HG02852 (cell line): ENCODE data around the gene NKD2.
"Not testable (repeated sequence)": the region's sequence is repeated elsewhere in the genome, so short reads cannot be mapped to it uniquely, and the experiment has no call there.

ENCODE experiments used
- ATAC-seq: cut with Tn5 transposase; IDR thresholded peaks from one replicate; pipeline ENCODE4 v1.9.1; 2021; ENCODE audit warnings: mild to moderate bottlenecking, moderate library complexity; ENCODE audit not compliant: unreplicated experiment

The NKD2 gene

DNA sequence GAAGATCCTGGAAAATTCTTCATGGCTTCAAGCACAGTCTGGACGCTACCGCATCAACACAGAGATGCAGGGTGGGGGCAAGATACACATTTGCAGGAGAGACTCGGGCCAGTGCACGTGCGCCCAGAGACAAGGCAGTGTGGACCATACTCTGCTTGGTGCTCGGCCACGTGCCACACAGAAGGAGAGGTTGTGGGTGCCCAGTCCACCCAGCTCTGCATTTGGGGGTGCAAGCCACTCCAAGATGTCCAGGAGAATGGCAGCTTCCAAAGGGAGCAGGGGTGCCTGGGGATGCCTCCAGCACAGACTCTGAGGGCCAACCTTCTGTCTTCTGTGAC is 4.3 kb downstream of the NKD2 start:
- ATAC-seq = no peak

DNA sequence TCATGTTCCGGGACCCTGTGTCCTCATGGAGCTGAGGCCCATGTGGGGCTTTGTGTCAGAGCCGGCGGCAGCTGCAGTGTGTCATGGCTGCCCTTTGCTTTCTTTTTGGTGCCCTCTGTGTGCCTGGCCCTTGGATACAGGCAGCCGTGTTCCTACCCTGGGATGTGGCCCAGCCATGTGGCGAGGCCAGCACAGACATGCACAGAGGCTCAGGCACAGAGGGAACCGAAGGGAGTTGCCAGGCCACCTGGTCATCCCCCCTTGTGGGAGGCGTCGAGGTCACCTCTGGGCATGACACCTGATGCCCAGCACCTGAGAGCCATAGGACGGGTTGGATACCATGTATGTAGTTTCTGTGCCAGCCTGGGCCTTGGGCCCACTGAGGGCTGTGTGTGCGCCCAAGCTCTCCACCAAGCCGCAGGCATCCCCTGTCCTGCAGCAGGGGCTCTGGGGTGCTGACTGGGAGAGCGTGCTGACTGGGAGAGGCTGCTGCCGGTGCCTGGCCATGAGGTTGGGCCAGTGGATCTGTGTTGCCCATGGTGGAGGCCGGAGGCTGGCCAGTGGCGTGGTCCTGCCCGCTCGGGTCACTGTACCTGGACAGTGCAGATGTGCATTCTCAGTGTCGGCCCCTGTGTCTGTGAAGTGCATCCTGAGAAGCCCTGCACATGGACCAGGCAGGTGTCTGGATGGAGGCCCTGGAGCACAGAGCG is 4.8 kb downstream of the NKD2 start:
- no peak for ATAC-seq

DNA sequence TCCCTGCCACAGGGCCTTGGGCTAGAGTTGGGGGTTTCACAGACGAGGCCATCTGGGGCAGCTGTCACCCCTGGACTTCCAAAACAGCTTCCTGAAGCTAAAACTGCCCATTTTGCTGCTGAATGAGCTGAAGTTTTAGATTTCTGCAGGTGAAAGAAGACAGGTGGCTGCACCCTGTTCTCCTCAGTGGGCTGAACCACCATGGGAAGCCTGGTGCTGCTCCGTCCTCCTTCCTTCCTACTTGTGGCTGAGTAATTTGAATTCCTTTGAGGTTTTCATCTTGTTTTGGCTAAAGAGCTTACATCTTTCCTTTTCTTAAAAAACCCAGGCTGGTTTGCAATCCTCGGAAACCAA is 5.3 kb downstream of the NKD2 start:
- no peak for ATAC-seq

DNA sequence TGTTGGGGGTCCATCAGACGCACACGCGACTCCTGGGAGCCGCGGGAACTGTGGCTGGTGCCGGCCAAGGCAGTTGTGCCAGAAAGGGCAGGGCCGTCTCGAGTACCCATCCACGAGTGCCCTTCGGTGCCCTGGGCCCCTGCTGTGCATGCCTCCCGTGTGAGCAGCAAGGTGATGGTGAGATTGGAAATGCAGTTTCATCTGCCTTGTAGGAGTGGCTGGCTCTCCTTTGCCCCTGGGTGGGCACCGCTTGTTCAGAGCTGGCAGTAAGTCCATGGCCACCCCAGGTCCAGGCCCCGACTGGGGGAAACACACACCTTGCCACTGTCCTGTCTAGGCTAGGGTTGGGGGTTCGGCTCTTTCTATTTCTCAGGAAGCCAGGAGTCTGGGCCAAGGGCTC is 5.7 kb downstream of the NKD2 start:
- ATAC-seq = no peak

DNA sequence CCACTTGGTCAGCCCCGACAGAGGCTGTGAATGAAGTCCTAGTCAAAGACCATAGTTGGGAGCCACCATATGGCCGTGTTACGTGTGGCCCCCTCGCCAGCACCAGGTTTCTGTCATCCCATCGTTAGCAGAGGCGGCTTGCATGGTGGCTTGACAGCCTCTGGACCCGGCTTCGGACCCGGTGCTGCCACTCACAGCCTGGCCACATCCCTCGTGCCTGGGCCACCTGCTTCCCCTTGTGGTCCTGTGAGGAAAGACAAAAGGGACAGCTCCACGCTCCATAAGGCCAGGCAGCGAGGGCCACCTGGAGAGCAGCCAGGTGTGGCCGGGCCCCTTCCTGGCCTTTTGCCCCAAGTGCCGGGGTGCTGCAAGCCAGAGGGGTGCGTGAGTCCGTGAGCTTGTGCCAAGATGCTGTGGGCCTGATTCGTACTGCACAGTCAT is 6.2 kb downstream of the NKD2 start:
- no peak for ATAC-seq

DNA sequence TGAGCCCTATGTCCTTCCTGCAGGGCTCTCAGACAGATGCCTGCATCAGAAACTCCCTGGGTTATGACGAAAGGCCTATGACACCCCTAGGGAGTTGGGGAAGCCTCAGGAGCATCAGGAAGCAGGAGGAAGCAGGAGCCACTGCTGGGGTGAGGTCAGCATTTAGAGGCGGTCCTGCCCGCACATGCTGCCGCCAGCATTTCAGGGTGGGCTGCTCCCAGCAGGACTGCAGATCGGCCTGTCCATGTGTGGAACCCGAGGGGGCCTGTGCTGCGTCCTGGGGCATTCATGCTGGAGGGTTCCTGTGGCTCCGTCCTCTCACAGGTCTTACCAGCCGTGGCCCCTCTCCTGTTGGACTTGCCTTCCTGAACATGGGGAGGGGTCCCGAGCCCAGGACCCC is 6.9 kb downstream of the NKD2 start:
- ATAC-seq = no peak

DNA sequence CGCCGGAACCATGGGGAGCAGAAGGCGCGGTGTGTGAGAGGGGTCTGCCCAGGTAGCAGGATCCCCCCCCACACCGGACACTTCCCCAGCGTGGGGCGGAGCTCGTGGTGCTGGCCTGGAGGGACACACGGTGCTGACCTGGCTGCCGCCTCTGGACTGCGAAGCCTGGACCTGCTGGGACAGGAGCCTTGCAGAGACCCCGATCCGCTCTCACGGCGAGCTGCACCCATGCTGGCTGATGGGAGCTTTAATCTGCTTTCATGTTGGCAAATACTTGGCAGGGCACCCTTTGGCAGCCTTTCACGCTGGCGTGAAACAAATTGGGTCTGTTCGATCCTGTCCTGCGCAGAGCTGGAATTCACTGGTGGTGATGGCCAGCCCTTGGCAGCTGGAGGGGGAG is 7.4 kb downstream of the NKD2 start:
- no peak for ATAC-seq

DNA sequence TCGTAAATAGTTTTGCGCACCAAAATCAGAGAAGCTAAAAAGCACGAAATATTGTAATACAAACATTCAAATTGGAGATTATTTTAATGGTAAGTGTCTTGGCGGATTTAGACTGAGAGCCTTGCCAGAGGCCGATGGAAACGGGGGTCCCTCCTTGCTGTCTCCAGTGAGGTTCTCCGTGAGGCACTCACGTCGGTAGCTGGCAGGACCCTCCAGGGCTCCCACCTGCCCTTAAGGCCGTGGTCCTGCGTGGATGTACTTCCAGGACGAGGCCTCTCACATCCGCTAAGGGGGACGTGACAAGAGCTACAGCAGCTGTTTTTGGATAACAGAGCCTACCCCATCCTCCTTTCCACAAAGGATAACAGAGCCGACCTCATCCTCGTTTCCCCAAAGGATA is 7.9 kb downstream of the NKD2 start:
- ATAC-seq = no peak

DNA sequence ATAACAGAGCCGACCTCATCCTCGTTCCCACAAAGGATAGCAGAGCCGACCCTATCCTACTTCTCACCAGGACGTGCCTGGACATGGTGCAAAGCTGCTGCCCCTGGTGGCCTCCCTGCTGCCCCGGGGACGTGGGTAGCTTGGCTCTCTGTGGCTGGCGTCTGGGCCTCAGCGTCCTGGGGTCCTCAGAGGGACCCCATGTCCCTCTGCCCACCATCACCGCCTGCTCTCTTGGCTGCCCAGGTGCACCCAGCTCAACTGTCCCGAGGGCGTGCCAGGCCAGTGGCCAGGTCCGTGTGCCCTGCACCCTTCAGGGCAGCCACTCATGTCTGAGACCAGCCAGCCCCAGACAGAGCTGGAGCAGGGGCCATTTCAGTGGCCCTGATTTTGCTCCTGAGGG is 8.5 kb downstream of the NKD2 start:
- no peak for ATAC-seq

DNA sequence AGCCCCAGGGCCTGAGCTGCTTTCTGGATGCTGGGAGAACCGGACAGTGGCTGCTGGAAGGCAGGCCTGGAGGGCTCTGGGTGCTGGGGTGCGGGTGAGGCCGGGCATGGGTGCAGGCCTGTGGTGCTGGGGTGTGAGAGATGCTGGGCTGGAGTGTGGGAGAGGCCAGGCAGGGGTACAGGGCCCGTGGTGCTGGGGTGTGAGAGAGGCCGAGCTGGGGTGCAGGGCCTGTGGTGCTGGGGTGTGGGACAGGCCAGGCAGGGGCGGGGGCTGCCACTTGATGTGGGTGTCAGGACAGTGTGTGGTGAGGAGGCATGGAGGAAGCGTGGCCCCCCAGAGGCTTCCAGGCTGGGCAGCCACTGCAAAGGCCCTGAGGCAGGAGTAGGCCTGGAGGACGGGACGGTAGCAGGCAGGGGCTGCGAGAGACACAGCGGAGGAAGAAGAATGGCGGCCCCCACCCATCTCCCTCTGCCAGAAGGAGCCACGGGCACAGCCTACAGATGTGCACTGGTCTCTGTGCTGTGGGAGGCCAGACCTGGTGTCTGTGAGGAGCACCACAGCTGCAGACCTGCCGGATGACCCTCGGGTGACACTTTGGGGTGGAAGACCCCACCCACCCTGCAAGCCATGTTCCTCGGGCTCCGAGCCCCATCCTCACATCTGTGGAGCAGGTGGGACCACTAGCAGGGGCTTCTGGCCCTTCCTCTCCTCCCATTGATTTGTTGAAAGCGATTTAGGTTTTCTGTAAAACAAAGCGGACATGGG is 9.3 kb downstream of the NKD2 start:
- ATAC-seq = no peak

DNA sequence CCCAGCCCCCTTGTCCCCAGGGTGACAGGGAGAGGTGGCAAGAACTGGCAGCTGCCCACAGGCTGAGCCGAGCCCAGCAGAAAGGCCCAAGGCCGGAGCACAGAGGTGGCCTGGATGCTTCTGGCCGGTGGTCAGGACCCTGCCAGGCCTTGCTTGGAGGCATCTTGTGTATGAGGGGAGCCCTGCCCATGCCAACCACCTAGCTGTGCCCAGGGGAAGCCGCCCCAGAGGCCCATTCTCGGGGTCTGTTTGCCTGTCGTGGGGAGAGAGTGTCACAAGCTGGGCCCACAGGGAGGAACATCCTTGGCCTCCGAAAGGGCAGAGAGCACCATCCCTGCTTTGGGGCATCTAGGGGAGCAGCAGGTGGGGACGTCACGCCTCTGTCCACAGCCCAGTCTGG is 10.0 kb downstream of the NKD2 start:
- no peak for ATAC-seq

DNA sequence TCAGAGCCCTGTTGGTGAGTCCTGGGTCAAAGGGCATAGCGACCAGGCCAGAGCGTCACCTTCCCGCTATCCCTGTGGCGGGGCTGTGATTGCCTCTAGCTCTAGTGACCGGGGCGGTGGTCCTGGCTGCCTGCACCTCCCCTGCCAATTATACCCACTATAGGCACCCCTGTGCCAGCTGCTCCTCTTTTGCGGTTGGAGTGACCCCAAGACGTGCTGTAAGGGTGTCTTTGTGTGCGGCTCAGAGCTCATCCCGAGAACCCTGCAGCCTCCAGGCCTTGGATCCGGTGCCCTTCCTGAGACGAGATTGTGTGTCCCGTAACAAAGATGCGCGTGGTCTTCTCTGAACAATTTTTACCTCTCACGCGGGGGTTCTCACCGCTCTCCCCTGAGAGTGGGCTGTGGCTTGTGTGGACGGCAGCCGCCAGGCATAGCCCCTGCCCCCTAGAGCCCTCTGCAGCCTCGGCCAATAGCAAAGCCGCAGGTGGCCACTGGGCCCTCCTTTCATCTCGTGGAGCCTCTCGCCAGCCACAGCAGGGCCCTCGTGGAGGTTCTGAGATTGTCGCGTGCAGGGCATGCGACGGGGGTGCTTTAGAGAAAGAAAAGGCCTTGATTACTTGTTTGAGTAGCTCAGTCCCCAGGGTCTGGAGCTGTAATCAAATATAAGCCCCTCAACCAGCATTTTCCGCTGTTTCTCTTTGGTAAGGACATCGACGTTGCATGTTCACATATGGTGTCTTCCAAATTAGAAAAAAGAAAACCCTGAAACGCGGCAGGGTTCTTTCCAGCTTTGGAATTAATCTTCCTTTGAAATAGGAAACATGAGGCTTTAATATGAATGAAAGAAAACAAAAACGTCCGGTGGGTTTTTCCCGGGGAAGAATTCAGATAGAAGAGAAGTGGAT is 10.7 kb downstream of the NKD2 start:
- no peak for ATAC-seq

DNA sequence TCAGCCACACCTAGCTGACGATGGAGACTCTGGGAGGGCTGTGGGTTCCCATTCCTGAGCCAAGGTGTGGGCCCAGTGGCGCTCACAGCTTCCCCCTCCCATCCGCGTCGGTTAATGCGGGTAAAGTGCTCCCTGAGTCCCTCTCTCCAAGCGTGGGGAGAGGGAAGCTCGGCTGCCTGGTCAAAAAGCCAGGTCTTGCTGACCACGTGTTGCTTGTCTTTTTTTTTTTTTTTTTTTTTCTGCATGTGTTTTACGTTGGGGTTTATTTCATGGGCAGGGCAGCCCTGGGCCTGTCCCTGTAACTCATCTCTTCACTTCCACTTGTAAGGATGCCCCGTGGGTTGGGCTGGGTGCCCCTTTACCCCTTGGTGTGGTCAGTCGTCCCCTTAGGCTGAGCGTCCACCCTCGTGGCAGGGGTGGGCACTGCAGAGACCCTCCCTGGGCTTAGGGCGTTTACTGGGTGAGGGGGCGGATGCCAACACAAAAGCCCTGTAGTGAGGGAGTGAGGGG is 11.9 kb downstream of the NKD2 start:
- no peak for ATAC-seq

DNA sequence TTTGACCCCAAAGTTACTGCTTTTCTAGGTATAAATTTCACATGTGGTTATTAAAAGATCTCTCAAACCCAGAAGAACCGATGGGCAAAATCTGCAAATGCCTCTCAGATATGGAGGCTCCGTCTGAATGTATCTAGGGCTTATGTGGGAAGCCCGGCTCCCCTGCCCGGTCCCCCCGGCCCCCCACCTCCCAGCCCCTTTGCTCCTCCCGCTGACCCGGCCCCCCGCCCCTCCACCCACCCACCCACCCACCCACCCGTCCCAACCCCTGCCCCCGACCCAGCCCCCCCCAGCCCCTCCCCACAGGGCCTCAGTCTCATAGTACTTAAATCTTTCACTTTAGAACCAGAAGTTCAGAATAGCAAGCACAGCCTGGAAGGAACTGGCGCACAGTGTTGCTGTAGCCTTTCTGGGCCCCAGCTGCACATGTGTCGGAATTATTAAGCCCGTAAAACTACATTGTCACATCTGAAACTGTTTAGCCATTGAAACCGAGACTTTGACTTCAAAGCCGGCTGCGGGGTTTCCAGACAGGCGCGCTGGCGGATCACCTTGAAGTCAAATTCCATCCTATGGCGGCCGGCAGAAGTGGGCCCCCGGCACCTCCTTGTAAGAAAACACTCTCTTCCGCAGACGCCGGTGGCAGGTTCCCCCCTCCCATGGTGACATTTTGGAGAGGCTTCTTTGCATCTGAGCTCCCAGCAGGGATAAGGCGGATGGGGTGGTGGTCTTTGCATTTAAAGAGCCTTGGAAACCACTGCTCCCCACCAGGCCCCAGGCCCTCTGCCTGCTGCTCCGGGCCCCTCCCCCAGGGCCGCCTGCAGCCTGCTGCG is 12.8 kb downstream of the NKD2 start:
- no peak for ATAC-seq

DNA sequence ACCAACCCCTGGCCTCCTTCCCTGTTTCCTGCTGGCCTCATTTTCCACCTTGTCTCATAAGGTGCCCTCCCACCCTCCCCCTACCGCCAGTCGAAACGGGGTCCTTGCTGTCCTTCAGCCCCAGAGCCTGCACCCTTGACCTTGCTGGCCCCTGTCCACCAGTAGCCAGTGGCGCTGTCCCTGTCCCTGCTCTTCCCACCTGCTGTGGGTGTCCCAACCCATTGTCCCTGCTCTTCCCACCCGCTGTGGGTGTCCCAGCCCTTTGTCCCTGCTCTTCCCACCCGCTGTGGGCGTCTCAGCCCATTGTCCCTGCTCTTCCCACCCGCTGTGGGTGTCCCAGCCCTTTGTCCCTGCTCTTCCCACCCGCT is 13.4 kb downstream of the NKD2 start:
- ATAC-seq = not testable (repeated sequence)

DNA sequence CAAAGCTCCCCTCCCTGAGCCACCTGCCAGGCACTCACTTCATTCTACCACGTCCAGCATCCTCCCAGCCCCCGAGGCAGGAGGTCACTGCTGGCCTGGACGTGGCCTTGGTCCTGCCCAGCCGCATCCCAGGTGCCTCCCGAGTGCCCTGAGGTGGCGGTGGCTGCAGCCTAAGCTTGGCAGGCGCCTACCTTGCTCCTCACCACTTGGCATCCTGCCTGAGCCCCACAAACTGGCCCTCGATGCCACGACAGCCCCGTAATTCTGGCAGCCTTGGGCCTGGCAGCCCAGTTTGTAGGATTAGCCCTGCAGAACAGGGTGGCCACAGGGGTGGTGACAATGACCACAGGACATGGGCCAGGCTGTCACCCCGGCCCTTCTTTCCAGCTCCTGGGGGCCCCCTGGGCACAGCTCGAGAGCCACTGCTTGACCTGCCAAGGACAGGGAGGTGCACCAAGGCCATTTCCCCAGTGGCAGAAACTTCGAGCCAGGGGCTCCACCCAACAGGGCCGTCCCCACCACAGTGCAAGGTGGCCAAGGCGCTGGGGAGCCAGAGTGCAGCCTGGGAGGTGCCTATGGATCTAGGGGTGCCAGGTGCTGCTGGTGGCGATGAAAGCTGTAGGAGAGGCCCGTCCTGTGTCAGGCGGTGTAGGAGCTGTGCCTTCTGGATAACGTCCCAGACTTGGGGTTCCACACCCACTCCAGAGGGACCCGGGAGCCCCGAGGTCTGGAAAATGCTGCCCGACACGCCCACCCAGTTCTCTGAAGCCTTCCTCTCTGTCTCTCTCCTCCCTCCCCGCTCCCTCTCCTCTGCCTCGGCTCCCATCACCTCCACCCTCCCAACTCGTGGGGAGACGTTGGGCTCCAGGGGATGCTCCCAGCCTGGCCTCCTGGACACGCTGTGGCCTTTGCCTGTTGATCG is 18.4 kb downstream of the NKD2 start:
- ATAC-seq = no peak

DNA sequence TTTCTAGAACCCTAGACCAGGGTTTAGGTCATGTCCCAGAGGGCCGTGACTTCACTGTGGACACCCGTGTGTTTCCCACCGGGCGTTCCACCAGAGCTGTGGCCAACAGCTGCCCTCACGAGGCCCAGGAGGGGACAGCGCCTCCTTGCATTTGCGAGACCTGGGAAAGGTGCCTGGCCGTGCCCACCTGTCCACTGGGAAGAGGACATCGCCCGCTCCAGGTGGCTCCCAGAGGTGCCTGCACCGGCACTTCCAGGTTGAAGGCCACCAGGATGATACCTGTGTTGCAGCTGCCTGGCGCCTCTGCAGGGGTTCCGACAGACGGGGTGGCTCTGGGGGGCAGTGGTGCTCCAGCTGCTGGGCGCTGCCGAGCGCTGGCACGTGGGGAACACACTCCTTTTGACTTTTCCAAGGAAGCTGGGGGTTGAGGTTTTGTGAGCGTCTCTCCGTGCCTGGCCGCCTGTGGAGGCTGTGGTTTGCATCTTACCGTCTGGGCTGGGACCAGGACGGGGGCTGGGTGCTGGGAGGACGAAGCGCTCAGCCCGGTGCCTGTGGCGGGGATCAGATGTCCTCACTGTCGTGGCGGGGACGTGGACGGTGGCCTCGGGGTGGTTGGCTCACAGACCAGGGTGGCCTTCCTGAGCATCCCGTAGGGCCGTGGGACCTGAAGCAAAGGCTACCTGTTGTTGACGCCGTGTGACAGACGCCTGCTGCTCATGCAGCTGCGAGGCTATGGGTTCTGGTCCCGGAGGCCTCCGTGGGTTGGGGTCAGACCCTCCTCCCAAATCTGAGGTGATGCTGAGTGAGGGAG is 19.2 kb downstream of the NKD2 start:
- ATAC-seq = no peak

DNA sequence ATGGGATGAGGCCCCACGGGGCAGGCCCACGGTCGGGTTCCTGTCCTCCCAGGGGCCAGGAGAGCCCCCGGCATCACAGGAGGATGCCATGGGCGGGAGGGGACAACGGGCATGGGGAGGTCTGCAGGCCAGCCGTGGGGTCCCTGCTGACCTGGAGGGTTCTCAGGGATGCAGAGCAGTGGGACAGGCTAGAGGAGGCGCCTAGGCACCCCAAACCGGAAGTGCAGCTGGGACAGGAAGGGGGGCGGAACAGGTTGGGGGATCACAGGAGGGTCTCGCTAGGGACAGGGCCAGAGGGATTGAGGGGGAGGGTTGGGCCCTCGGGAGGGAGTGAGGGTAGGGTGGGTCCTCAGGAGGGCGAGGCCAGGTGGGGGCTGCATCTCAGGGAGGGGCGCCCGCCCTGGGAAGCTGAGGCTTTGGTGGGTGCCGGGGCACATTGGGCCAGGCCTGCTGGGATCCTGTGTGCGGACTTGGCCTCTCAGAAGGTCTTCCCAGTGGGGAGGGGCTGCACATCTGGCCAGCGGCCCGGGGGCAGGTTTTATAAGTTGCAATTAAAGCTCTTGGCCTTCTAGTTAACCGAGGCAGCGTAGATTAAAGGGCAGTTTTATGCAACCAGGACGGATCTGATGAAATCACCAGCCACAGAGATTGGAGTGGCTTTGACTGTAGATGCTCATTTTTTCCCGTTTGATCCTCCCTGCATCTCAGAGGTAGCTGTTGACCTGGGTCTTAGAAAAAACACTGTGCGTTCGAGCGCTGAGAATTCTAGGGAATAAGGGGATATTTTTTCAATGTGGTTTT is 20.1 kb downstream of the NKD2 start:
- ATAC-seq = no peak
